SK-N-SH treated with all-trans-retinoic acid at 6 μM for 48 hours (cell line): ENCODE measurements around the gene ITGB3BP.

Experiments
- ARNTL ChIP-seq: fragments of 450-650 bp; formaldehyde crosslinking; IDR thresholded peaks from 2 replicates; pipeline ENCODE4 v1.5.0; 2020; ENCODE audit warnings: low read depth, mild to moderate bottlenecking, moderate library complexity, borderline replicate concordance
- CSRNP3 ChIP-seq: fragments of 250-450 bp; sonication (Bioruptor Pico); IDR thresholded peaks from 2 replicates; pipeline ENCODE4 v1.5.1; 2021; ENCODE audit warnings: mild to moderate bottlenecking, moderate library complexity

DNA sequence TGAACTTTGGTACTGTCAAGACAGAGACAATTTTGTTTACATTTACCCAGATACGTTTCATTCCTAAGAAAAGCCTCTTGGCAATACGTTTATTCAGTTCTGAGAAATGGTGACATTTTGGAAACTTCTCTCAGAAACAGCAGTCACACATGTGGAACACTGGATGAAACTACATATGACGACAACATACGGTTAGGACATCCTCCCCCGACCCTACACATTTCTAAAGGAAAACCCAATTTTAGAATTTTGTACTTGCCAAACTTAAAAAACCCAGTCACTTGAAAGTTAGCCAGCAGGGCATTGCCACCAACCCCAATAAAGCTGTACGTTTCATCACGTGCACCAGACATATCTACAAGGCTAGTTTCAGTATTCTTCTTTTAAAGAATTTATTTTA is 56.8 kb downstream of the ITGB3BP start:
- TF ChIP-seq CSRNP3 (no peak), ARNTL (no peak)
